Keratinocyte (primary cell): ENCODE measurements around the gene CHP1.
"Not testable (repeated sequence)": the region's sequence is repeated elsewhere in the genome, so short reads cannot be mapped to it uniquely, and the experiment has no call there.

ENCODE experiments used
- EZH2 ChIP-seq: IDR thresholded peaks from one replicate; pipeline ENCODE4 v1.6.1; 2012; ENCODE audit warnings: inconsistent platforms, mild to moderate bottlenecking, low read length, moderate library complexity
- TF ChIP-seq, protein P1 (sequence below), 3 experiments: IDR thresholded peaks in 1 of 3; conservative IDR thresholded peaks in 1 of 3; optimal IDR thresholded peaks in 1 of 3; 2 replicates in 2 of 3; 3 replicates in 1 of 3; pipeline versions ENCODE3 to v1.5.1; 2011; ENCODE audit warnings: low read length in 3 of 3, mild to moderate bottlenecking in 3 of 3, moderate library complexity in 2 of 3, control low read depth in 1 of 3, inconsistent platforms in 1 of 3; ENCODE audit not compliant: insufficient read depth in 2 of 3; ENCODE audit errors: extremely low read depth in 1 of 3

- TF ChIP-seq, protein P1, sequence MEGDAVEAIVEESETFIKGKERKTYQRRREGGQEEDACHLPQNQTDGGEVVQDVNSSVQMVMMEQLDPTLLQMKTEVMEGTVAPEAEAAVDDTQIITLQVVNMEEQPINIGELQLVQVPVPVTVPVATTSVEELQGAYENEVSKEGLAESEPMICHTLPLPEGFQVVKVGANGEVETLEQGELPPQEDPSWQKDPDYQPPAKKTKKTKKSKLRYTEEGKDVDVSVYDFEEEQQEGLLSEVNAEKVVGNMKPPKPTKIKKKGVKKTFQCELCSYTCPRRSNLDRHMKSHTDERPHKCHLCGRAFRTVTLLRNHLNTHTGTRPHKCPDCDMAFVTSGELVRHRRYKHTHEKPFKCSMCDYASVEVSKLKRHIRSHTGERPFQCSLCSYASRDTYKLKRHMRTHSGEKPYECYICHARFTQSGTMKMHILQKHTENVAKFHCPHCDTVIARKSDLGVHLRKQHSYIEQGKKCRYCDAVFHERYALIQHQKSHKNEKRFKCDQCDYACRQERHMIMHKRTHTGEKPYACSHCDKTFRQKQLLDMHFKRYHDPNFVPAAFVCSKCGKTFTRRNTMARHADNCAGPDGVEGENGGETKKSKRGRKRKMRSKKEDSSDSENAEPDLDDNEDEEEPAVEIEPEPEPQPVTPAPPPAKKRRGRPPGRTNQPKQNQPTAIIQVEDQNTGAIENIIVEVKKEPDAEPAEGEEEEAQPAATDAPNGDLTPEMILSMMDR (optimal IDR thresholded peaks at IDR 0.05 in 1 of 3, IDR thresholded peaks at IDR 0.05 in 1 of 3, conservative IDR thresholded peaks at IDR 0.05 in 1 of 3; ENCODE audit: extremely low read depth in 1 of 3, insufficient read depth in 2 of 3, low read length in 3 of 3), result not testable (repeated sequence)
- not testable (repeated sequence) for TF ChIP-seq EZH2
Measured at GRCh38 chr15:41282436-41282835, 51.4 kb downstream of the CHP1 start.
